RWPE2 (cell line): Measurements from ENCODE around the gene LRFN2.

Experiments used
- ATAC-seq: fragments of 200-7000 bp; cut with Tn5 transposase; 3 replicates; pipeline ENCODE4 v1.9.1; 2021; ENCODE audit warnings: low read depth
- DNase-seq: peaks from one replicate; pipeline ENCODE4 v3.0.0-alpha.2; 2020; ENCODE audit warnings: low spot score
- H3K27ac ChIP-seq: fragments of 450-650 bp; 2 replicates; pipeline ENCODE4 v1.5.1; 2017; ENCODE audit warnings: mild to moderate bottlenecking; ENCODE audit not compliant: poor library complexity, severe bottlenecking
- H3K27me3 ChIP-seq: fragments of 250-450 bp; sonication (Bioruptor Pico); 2 replicates; pipeline ENCODE4 v1.5.1; 2021; ENCODE audit warnings: mild to moderate bottlenecking, moderate library complexity; ENCODE audit not compliant: insufficient read depth, poor library complexity, severe bottlenecking
- H3K36me3 ChIP-seq: fragments of 250-450 bp; sonication (Bioruptor Pico); 2 replicates; pipeline ENCODE4 v1.5.1; 2020; ENCODE audit warnings: low read depth, mild to moderate bottlenecking, moderate library complexity
- H3K4me1 ChIP-seq: fragments of 250-450 bp; sonication (Bioruptor Pico); 2 replicates; pipeline ENCODE4 v1.5.1; 2021; ENCODE audit warnings: mild to moderate bottlenecking, moderate library complexity; ENCODE audit not compliant: insufficient read depth, poor library complexity, severe bottlenecking
- H3K4me3 ChIP-seq: fragments of 250-450 bp; sonication (Bioruptor Pico); 2 replicates; pipeline ENCODE4 v1.5.1; 2021; ENCODE audit warnings: mild to moderate bottlenecking, moderate library complexity; ENCODE audit not compliant: severe bottlenecking
- H3K9me3 ChIP-seq: fragments of 250-450 bp; sonication (Bioruptor Pico); 2 replicates; pipeline ENCODE4 v1.5.1; 2021; ENCODE audit warnings: mild to moderate bottlenecking, moderate library complexity; ENCODE audit not compliant: severe bottlenecking
- CTCF ChIP-seq: fragments of 450-650 bp; IDR thresholded peaks from one replicate; pipeline ENCODE4 v1.5.1; 2017; ENCODE audit warnings: mild to moderate bottlenecking, moderate library complexity; ENCODE audit not compliant: poor library complexity, severe bottlenecking

The LRFN2 gene

GRCh38 chr6:40387871-40388264 is 199.3 kb downstream of the LRFN2 start:
- H3K4me1 ChIP-seq, result no peaks in the 10 kb centered on the region
- no peaks in the 10 kb centered on the region for H3K9me3 ChIP-seq
- H3K27ac ChIP-seq, result no peak overlapping the region
- TF ChIP-seq CTCF, result no peak
- H3K4me3 ChIP-seq, result no peak overlapping the region
- no peaks in the 10 kb centered on the region for H3K36me3 ChIP-seq
- ATAC-seq (no peak), DNase-seq (no peak)
- H3K27me3 ChIP-seq, result no peaks in the 10 kb centered on the region

- Histone ChIP-seq H3K4me3 (no peak overlapping the region), H3K27me3 (no peaks in the 10 kb centered on the region), H3K4me1 (no peaks in the 10 kb centered on the region), H3K27ac (no peak overlapping the region), H3K9me3 (no peaks in the 10 kb centered on the region), H3K36me3 (no peaks in the 10 kb centered on the region)
- ATAC-seq (no peak), DNase-seq (no peak)
- no peak for TF ChIP-seq CTCF
These were observed 199.9 kb downstream of the LRFN2 start for GRCh38 chr6:40387127-40387870.

- no peaks in the 10 kb centered on the region for H3K27me3 ChIP-seq
- H3K36me3 ChIP-seq, result no peaks in the 10 kb centered on the region
- DNase-seq (no peak), ATAC-seq (no peak)
- H3K4me1 ChIP-seq, result no peaks in the 10 kb centered on the region
- H3K9me3 ChIP-seq, result no peaks in the 10 kb centered on the region
- H3K4me3 ChIP-seq, result no peak overlapping the region
- no peak for TF ChIP-seq CTCF
- no peak overlapping the region for H3K27ac ChIP-seq
These were observed 201.0 kb downstream of the LRFN2 start for GRCh38 chr6:40386200-40386599.

- H3K4me1 ChIP-seq, result no peaks in the 10 kb centered on the region
- H3K36me3 ChIP-seq, result no peaks in the 10 kb centered on the region
- no peak for DNase-seq
- H3K27ac ChIP-seq, result no peak overlapping the region
- no peak overlapping the region for H3K4me3 ChIP-seq
- no peaks in the 10 kb centered on the region for H3K9me3 ChIP-seq
- ATAC-seq, result no peak; the same call in 2 of the 3 replicates
- TF ChIP-seq CTCF, result no peak
- H3K27me3 ChIP-seq, result no peaks in the 10 kb centered on the region
These were observed 203.6 kb downstream of the LRFN2 start for GRCh38 chr6:40383348-40384115.

GRCh38 chr6:40380271-40380670 is 206.9 kb downstream of the LRFN2 start:
- TF ChIP-seq CTCF, result no peak
- Histone ChIP-seq H3K9me3 (no peaks in the 10 kb centered on the region), H3K36me3 (no peaks in the 10 kb centered on the region), H3K27me3 (no peaks in the 10 kb centered on the region), H3K4me3 (no peak overlapping the region), H3K4me1 (no peaks in the 10 kb centered on the region), H3K27ac (no peak overlapping the region)
- no peak for DNase-seq
- ATAC-seq, result no peak
